SK-N-SH (cell line): ENCODE measurements around the gene IGSF5. TPM values are rescaled to one million over a fixed set of nuclear protein-coding genes. Genes with fewer than 3 reads are reported as not detected.

ENCODE experiments used
- CTCF ChIA-PET: fragments of 300-600, 350-600 bp; formaldehyde crosslinking; extraction: SDS; loops from one replicate; lab custom pipeline; 2021; lab: Yijun Ruan, JAX
- POLR2A ChIA-PET: fragments of 350-600 bp; sonication (Branson Sonifier 250); formaldehyde crosslinking; extraction: SDS; loops from one replicate; lab custom pipeline; 2020; ENCODE audit warnings: antibody characterized with exemption, inconsistent platforms; lab: Yijun Ruan, JAX
- DNase-seq: peaks from one replicate; pipeline ENCODE4 v3.0.0; 2012
- H2AFZ ChIP-seq: fragments of 200-600 bp; sonication (generic); 2 replicates; pipeline ENCODE4 v1.8.1; 2016; ENCODE audit warnings: antibody characterized with exemption, mild to moderate bottlenecking, low read depth
- H3F3A ChIP-seq: fragments of 200-600 bp; sonication (generic); replicated peaks from 2 replicates; pipeline ENCODE3; 2016; ENCODE audit warnings: antibody characterized with exemption, mild to moderate bottlenecking; ENCODE audit not compliant: insufficient read depth
- H3K27ac ChIP-seq, 2 experiments: fragments of 200-500 bp in 1 of 2; fragments of 200-600 bp in 1 of 2; sonication (Bioruptor generic) in 1 of 2; sonication (generic), shearing (Covaris generic) in 1 of 2; 2 replicates each; pipeline versions ENCODE4 v1.5.1 to v1.6.1; 2014 to 2016; ENCODE audit warnings: low read depth in 2 of 2, inconsistent platforms in 1 of 2, low read length in 1 of 2, mild to moderate bottlenecking in 1 of 2, mixed read lengths in 1 of 2
- H3K27me3 ChIP-seq: fragments of 200-600 bp; sonication (generic), shearing (Covaris generic); 2 replicates; pipeline ENCODE4 v1.6.1; 2016; ENCODE audit warnings: mixed run types; ENCODE audit not compliant: insufficient read depth
- H3K36me3 ChIP-seq, 2 experiments: fragments of 200-500 bp in 1 of 2; fragments of 200-600 bp in 1 of 2; sonication (Bioruptor generic) in 1 of 2; sonication (generic) in 1 of 2; replicated peaks in 1 of 2; 2 replicates each; pipeline versions ENCODE3 to v1.5.1; 2014 to 2016; ENCODE audit warnings: low read length in 1 of 2, mild to moderate bottlenecking in 1 of 2; ENCODE audit not compliant: insufficient read depth in 2 of 2, control insufficient read depth in 1 of 2
- H3K4me1 ChIP-seq, 2 experiments: fragments of 200-500 bp in 1 of 2; fragments of 200-600 bp in 1 of 2; sonication (Bioruptor generic) in 1 of 2; sonication (generic), shearing (Covaris generic) in 1 of 2; 2 replicates each; pipeline versions ENCODE4 v1.5.1 to v1.6.1; 2014 to 2016; ENCODE audit warnings: low read depth in 1 of 2, low read length in 1 of 2, mixed run types in 1 of 2; ENCODE audit not compliant: insufficient read depth in 2 of 2, control insufficient read depth in 1 of 2
- H3K4me2 ChIP-seq: fragments of 200-600 bp; sonication (generic), shearing (Covaris generic); 2 replicates; pipeline ENCODE4 v1.6.1; 2017; ENCODE audit warnings: mixed run types
- H3K4me3 ChIP-seq, 2 experiments: fragments of 200-500 bp in 1 of 2; fragments of 200-600 bp in 1 of 2; sonication (Bioruptor generic) in 1 of 2; sonication (generic), shearing (Covaris generic) in 1 of 2; 2 replicates each; pipeline versions ENCODE4 v1.5.1 to v1.8.1; 2014 to 2016; ENCODE audit warnings: low read depth in 2 of 2, inconsistent platforms in 1 of 2, low read length in 1 of 2, mild to moderate bottlenecking in 1 of 2, mixed read lengths in 1 of 2, moderate library complexity in 1 of 2
- H3K79me2 ChIP-seq: fragments of 200-600 bp; sonication (generic); 2 replicates; pipeline ENCODE4 v1.8.1; 2017; ENCODE audit warnings: mild to moderate bottlenecking; ENCODE audit not compliant: insufficient read depth
- H3K9ac ChIP-seq: fragments of 200-600 bp; sonication (generic); 2 replicates; pipeline ENCODE4 v1.6.1; 2017; ENCODE audit warnings: mixed run types
- H3K9me2 ChIP-seq: fragments of 200-600 bp; sonication (generic); 2 replicates; pipeline ENCODE4 v1.6.1; 2017; ENCODE audit warnings: mixed run types
- H3K9me3 ChIP-seq: fragments of 200-600 bp; sonication (generic); 2 replicates; pipeline ENCODE4 v1.6.1; 2017; ENCODE audit warnings: mixed run types, mild to moderate bottlenecking, moderate library complexity
- H4K20me1 ChIP-seq: fragments of 200-600 bp; sonication (generic); 2 replicates; pipeline ENCODE4 v1.6.1; 2017; ENCODE audit warnings: mild to moderate bottlenecking, mixed run types; ENCODE audit not compliant: insufficient read depth
- CHD2 ChIP-seq: fragments of 150-350 bp; IDR thresholded peaks from 2 replicates; pipeline ENCODE4 v1.6.1; 2018; ENCODE audit warnings: low read length; ENCODE audit not compliant: partially characterized antibody
- CTCF ChIP-seq: fragments of 200-600 bp; sonication (generic); IDR thresholded peaks from 2 replicates; pipeline ENCODE4 v1.6.1; 2017; ENCODE audit warnings: antibody characterized with exemption, mild to moderate bottlenecking, moderate library complexity
- EZH2phosphoT487 ChIP-seq: fragments of 200-600 bp; sonication (generic); IDR thresholded peaks from 2 replicates; pipeline ENCODE4 v1.6.1; 2017; ENCODE audit warnings: low read depth, mixed run types, mild to moderate bottlenecking, antibody characterized with exemption, moderate library complexity, borderline replicate concordance
- FOXJ3 ChIP-seq: sonication (generic); formaldehyde crosslinking; IDR thresholded peaks from 2 replicates; pipeline ENCODE4 v1.5.1; 2020; ENCODE audit warnings: mild to moderate bottlenecking, missing genetic modification reagents
- MXI1 ChIP-seq: IDR thresholded peaks from 2 replicates; pipeline ENCODE4 v1.6.1; 2012; ENCODE audit warnings: mild to moderate bottlenecking, low read depth, low read length, improper control_type of control experiment
- NFIC ChIP-seq: IDR thresholded peaks from 2 replicates; pipeline ENCODE4 v1.4.0; 2012; ENCODE audit warnings: borderline replicate concordance
- RAD21 ChIP-seq: IDR thresholded peaks from 2 replicates; pipeline ENCODE4 v1.6.1; 2012; ENCODE audit warnings: mild to moderate bottlenecking, low read length
- RFX5 ChIP-seq: IDR thresholded peaks from 2 replicates; pipeline ENCODE4 v1.6.1; 2012; ENCODE audit warnings: mild to moderate bottlenecking, improper control_type of control experiment, low read length
- RXRA ChIP-seq: IDR thresholded peaks from 2 replicates; pipeline ENCODE4 v1.4.0; 2012; ENCODE audit warnings: low read depth, mild to moderate bottlenecking, borderline replicate concordance
- SIN3A ChIP-seq: IDR thresholded peaks from 2 replicates; pipeline ENCODE4 v1.6.1; 2012; ENCODE audit warnings: low read depth, mild to moderate bottlenecking, low read length, moderate library complexity, borderline replicate concordance
- SMC3 ChIP-seq: IDR thresholded peaks from 2 replicates; pipeline ENCODE4 v1.6.1; 2012; ENCODE audit warnings: low read depth, low read length, improper control_type of control experiment
- ZBTB33 ChIP-seq: IDR thresholded peaks from 2 replicates; pipeline ENCODE4 v1.4.0; 2012; ENCODE audit warnings: low read depth, borderline replicate concordance
- WGBS: methylation state at CpG from one replicate; pipeline ENCODE4 v1.1.6; 2017; ENCODE audit warnings: low lambda C conversion rate; 5-methylcytosine and 5-hydroxymethylcytosine counted together
- polyA plus RNA-seq, 3 experiments: library from polyadenylated mRNA; depleted of rRNA; stranded (reverse); fragments of >200 nt; gene quantifications; 2 replicates each; pipeline ENCODE4 v1.2.3, GENCODE V29; 2012
- TF ChIP-seq, protein P1 (sequence below): fragments of 150-350 bp; IDR thresholded peaks from 2 replicates; pipeline ENCODE4 v1.6.1; 2017; ENCODE audit warnings: antibody characterized with exemption, low read length, low read depth, borderline replicate concordance
- TF ChIP-seq, protein P2 (sequence below): IDR thresholded peaks from 2 replicates; pipeline ENCODE4; 2012

The IGSF5 gene
- polyA plus RNA-seq, 1 of the 3 experiments (the other 2 are of a cell fraction) = 0.08 TPM

GRCh38 chr21:39715804-39716397 lies 29.1 kb upstream of the IGSF5 start:
- Histone ChIP-seq H3K4me2 (no peak overlapping the region), H3K4me1 (no peaks in the 10 kb centered on the region), H3K27ac (no peak overlapping the region), H3K27me3 (no peaks in the 10 kb centered on the region), H2AFZ (no peak overlapping the region), H3K9ac (no peak overlapping the region), H3K9me2 (no peaks in the 10 kb centered on the region), H3K36me3 (no peaks in the 10 kb centered on the region), H3K79me2 (no peaks in the 10 kb centered on the region), H3F3A (no peaks in the 10 kb centered on the region), H3K9me3 (no peaks in the 10 kb centered on the region), H3K4me3 (no peak overlapping the region; a peak in 1 of 4 replicates), H4K20me1 (no peaks in the 10 kb centered on the region)
- ChIA-PET POLR2A (no interaction called here), CTCF (interaction anchor here (0.6 to 17.0 kb wide), 30 partner anchors 8 to 200 kb away, joined by 3 to 244 read pairs (median 4); no protein-coding TSS in a partner anchor)
- 29% methylated on average over 9 of the region's 10 CpGs for WGBS
- TF ChIP-seq RFX5 (no peak), SMC3 (peak; percentile 85), CTCF (peak; percentile 76), RAD21 (peak; percentile 80), EZH2phosphoT487 (no peak), CHD2 (no peak), NFIC (no peak), FOXJ3 (CRISPR knock-in tag) (no peak), RXRA (no peak)
- TF ChIP-seq, protein P1, sequence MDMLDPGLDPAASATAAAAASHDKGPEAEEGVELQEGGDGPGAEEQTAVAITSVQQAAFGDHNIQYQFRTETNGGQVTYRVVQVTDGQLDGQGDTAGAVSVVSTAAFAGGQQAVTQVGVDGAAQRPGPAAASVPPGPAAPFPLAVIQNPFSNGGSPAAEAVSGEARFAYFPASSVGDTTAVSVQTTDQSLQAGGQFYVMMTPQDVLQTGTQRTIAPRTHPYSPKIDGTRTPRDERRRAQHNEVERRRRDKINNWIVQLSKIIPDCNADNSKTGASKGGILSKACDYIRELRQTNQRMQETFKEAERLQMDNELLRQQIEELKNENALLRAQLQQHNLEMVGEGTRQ = no peak
- TF ChIP-seq, protein P2, sequence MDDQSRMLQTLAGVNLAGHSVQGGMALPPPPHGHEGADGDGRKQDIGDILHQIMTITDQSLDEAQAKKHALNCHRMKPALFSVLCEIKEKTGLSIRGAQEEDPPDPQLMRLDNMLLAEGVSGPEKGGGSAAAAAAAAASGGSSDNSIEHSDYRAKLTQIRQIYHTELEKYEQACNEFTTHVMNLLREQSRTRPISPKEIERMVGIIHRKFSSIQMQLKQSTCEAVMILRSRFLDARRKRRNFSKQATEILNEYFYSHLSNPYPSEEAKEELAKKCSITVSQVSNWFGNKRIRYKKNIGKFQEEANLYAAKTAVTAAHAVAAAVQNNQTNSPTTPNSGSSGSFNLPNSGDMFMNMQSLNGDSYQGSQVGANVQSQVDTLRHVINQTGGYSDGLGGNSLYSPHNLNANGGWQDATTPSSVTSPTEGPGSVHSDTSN = no peak
- DNase-seq = peak; percentile 54

- 13% methylated on average over 5 of the region's 5 CpGs for WGBS
- CTCF ChIA-PET = interaction anchor here (17.0 kb wide), 1 partner anchor 204 kb away, joined by 244 read pairs; no protein-coding TSS in a partner anchor
- Histone ChIP-seq H3K9me3 (no peaks in the 10 kb centered on the region), H3K9ac (no peak overlapping the region), H3K36me3 (no peaks in the 10 kb centered on the region)
- TF ChIP-seq RFX5 (no peak), MXI1 (no peak), SIN3A (no peak), ZBTB33 (no peak)
- TF ChIP-seq, all 33 proteins: peak for 0
- Histone ChIP-seq H3K27ac (no peak overlapping the region), H3K9me2 (no peaks in the 10 kb centered on the region), H3K27me3 (no peaks in the 10 kb centered on the region), H4K20me1 (no peaks in the 10 kb centered on the region), H3F3A (no peaks in the 10 kb centered on the region), H3K4me1 (peaks cover 0 to 3% of the 10 kb centered on the region in 2 experiments; a peak in 2 of 4 replicates), H3K4me2 (no peak overlapping the region), H3K4me3 (no peak overlapping the region), H3K79me2 (no peaks in the 10 kb centered on the region), H2AFZ (no peak overlapping the region)
- DNase-seq = no peak
- POLR2A ChIA-PET = no interaction called here
Observed at GRCh38 chr21:39720126-39720778, 24.7 kb upstream of the IGSF5 start.
